Measurements from ENCODE around the gene SYT12.
A peak's percentile ranks its signal among the peaks of the same experiment; 100 is the strongest.

The SYT12 gene

DNA sequence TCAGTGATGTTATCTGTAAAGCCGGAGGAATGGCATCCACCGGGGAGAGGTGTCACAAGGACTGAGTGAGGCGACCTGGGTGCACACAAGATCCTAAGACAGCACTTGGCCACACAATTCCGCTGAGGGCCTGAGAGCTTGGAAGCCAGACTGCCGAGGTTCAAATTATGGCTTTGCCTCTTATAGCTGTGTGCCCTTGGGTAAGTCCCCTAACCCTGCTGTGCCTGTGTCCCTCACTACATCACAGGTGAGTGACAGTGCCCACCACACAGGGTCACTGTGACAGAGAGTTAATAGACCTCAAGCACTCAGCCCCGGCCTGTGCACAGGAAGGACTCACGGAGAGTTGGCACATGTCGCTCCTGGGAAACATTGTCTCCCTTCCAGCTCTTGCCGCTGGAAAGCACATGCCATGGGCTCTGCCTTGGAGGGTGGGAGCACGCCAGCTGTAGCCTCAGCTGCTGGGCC is 34.3 kb downstream of the SYT12 start:
- no peak for DNase-seq

DNA sequence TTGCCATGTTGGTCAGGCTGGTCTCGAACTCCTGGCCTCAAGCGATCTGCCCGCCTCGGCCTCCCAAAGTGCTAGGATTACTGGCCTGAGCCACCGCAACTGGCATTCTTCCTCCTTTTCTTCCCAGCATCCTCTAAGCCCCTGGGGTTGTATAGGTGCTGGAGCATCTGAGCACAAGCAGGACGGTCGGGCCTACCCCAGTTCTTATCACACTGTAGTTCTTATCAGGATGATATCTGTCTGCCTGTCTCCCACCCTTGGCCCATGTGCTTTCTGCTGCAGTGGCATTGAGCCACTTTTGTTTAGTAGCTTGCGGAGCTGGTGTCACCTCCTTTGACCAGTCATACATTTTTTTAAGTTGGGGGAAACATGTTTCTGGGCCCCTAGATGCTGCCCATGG is 35.6 kb downstream of the SYT12 start:
- no peak for DNase-seq

DNA sequence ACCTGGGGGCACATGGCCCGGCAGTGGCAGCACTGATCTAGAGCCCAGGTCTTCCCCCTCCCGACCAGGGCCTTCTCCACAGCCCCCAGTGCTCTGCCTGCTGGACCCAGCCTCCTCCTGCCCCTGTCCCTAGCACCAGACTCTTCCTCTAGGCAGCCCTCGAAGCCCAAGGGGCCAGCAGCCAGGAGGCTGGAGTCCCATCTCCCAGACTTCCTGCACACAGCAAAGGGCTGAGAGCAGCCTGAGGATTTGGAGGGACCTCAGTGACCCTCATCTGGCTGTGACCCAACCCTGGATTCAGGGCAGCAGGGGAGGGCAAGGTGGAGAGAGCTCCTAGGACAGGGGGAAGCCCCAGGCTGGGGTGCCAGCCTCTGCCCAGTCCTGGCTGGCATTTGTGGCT is 36.7 kb downstream of the SYT12 start:
- no peak for DNase-seq

DNA sequence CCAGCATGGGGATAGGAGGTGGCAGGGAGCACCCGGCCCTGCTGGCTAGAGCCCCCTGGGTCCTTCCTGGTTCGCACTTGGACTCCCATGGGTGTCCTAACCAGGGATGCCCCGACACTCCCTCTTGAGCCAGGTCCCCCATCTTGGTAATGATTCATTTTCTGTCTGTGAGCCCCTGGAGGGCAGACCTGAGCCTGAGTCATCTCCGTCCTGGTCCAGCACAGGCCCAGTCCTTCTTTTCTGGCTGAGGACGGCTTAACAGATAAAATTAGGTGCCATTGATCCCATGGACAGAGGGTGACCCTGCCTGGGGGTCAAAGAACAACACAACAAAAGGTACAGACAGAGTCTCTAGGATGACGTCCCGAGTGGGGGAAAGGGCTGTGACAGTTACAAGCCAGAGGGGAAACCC is 37.2 kb downstream of the SYT12 start:
- DNase-seq = no peak

DNA sequence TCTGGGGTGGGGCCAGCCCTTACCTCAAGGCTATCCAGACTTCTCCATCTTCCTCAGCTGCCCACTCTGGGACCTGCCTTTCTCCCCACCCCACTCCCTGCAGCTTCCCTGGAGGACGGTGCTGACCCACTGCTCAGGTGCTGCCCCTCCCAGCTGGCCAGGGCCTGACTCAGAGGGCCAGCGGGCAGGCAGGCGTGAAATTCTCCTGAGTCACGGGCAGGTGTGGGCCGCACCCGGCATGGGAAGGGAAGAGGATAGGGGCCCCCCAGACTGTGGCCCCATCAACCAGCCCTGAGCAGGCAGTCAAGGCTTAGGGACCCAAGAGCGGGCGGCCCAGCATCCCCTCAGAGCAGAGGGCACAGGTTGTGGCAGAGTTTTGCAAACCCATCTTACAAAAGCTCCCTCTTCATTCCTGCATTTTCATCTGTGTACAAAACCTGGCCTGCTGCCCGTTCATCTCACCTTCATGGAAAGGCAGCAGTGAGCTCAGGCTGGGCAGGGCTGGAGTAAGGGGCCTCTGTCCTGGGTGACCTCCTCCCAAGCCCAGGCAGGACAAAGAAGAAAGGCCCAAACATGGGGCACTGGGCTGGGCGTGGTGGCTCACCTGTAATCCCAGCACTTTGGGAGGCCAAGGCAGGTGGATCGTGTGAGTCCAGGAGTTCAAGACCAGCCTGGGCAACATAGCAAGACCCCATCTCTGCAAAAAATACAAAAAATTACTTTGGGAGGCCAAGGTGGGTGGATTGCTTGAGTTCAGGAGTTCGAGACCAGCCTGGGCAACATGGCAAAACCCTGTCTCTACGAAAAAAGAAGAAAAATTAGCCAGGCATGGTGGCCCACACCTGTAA is 39.8 kb downstream of the SYT12 start:
- DNase-seq = no peak

DNA sequence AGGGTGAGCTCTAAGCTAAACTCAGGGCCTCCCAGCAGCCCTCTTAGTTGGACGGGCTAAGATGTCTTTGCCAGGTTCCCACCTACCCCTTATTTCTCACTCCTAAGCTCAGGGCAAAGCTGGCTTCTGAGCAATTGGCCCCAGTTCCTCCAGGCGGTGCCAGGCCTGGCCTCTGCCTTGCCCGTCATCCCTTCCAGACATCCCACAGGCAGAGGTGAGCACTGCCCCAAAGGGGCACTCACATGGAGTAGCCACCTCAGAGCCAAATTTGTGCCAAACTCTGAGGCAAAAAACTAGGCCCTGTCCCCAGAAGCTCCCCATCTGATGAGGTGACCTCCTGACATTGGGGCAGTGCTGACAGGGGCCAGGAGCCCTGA is 43.4 kb downstream of the SYT12 start:
- DNase-seq = no peak

DNA sequence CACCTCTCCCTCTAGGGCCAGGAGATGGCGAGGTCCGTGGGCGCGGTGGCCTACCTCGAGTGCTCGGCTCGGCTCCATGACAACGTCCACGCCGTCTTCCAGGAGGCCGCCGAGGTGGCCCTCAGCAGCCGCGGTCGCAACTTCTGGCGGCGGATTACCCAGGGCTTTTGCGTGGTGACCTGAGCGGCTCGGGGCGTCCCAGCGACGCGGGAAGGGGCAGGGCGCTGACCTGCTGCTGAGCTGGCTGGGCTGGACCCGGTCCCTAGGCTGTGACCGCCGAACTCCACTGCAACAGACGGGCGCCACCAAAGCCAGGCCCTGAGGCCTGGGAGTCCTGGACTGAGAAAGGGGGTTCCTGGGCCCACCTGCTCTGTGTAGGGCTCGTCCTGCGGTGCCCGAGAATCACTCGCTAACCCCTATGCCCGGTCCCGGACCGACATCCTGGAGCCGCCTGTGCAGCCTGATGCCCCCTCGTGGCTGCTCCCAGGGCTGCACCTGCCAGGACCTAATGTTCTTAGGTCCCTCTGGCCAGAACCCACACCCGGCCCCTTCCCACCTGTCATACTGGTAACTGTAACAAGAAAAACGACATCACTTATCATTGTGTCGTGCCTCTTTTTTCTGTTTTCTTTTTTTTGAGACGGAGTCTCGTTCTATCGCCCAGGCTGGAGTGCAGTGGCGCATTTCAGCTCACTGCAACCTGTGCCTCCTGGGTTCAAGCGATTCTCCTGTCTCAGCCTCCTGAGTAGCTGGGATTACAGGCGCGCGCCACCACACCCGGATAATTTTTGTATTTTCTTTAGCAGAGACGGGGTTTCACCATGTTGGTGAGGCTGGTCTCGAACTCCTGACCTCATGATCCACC is 48.7 kb downstream of the SYT12 start:
- DNase-seq = peak in 1 of 2 donors; percentile 23

DNA sequence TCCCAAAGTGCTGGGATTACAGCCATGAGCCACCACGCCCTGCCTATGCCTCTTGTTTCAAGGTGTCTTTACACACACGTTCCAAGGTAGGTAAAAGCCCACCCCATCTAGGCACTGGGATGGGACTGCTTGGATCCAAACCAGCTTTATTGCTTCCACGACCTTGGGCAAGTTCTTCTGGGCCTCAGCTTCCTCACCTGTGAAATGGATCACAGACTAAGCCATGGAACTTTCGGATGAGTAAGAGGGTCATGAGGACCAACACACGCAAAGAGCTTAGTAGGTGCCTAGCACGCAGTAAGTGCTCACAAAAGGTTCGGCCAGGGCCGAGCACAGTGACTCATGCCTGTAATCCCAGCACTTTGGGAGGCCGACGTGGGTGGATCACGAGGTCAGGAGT is 49.4 kb downstream of the SYT12 start:
- DNase-seq = no peak

DNA sequence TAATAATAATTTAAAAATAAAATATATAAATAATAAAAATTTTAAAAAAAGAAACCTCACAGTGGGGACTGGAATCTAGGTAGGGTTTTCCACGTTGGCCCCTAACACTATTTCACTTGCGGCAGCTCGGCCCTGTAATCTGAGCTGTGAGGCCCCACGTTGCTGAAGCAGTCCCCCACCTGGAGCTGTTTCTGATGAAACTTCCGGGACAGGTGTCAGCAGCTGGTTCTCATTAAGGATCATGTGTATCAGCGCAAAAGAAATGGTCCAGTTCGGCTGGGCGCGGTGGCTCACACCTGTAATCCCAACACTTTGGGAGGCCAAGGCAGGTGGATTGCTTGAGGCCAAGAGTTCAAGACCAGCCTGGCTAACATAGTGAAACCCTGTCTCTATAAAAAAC is 51.0 kb downstream of the SYT12 start:
- DNase-seq = no peak

DNA sequence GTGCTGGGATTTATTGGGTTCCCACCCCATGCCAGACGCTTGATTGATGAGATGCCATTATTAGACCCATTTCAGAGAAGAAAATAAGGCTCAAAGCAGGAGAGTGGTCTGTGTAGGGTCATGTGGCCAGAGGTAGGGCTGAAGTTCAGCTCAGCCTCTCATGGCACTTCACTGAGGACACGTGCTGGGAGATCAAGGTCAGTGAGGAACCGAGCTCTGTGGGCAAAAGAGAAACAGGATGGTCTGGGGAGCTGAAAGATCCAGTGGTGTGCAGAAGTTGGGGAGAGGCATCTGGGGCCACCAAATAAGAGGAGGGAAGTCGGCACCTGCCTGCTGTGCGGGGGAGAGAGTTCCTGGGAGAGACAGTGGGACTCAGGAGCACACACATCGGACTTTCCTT is 53.3 kb downstream of the SYT12 start:
- no peak for DNase-seq

DNA sequence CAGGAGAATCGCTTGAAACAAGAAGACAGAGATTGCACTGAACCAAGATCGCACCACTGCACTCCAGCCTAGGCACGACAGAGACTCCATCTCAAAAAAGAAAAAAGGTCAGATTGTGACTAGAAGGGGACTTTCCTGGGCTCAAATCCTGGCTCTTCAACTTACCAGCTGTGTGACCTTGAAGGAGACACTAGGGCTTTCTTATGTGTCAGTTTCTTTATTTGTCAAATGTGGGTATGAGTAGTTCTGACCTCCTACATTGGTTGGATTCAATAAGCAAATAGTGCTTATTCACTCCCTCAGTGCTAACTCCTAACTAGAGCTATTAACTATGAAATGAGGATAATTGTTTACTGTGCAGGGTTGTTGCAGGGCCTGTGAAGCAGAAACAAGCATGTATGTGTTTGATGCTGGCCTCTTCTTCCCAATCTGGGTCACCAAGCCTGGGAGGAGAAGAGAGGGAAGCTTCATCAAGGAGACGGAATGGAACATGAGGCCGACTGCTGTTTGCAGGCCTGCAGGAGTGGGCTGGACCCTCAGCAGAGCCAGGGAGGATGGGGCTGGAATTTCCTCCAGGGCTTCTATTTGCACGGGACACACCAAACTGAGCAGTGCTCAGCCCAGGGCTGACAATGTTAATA is 56.3 kb downstream of the SYT12 start:
- no peak for DNase-seq

DNA sequence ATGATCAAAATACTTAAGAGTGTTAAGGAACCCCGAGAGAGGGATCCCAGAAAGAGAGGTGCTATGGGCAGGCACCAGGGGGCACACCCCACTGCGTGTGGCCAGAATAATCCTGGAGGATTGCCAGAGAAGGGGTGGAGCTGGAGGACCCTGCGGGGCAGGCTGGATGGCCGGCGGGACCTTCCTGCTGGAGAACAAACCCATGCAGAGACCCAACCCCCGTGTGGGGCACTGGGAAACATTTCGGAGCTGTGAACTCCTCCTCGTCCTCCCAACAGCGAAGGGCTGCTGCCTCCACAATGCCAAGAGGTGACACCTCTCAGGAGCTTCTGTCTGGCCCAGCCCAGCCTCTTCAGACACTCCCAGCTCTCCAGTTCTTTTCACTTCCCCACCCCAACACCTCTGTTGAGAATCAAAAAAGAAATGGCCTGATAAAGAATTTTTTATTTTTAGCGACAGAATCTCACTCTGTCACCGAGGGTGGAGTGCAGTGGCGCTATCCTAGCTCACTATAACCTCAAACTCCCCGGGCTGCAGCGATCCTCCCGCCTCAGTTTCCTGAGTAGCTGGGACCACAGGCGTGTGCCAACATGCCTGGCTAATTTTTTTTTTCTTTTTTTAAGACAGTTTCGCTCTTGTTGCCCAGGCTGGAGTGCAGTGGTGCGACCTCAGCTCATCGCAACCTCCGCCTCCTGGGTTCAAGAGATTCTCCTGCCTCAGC is 59.3 kb downstream of the SYT12 start:
- DNase-seq = no peak

DNA sequence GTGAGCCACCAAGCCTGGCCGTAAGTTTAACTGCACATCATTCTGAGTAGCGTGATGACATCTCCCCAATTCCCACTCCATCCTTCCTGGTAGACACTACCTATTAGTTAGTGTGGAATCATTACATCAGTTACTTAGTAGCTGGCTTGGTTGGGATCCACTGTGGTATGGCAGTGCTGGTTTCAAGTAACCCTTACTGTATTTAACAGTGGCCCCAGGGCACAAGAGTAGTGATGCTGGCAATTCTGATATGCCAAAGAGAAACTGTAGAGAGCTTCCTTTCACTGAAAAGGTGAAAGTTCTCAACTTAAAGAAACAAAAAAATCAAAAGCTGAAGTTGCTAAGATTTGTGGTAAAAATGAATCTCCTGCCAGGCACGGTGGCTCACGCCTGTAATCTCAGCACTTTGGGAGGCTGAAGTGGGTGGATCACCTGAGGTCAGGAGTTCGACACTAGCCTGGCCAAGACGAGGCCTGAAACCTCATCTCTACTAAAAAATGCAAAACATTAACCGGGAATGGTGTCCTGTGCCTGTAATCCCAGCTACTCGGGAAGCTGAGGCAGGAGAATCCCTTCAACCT is 60.9 kb downstream of the SYT12 start:
- no peak for DNase-seq

DNA sequence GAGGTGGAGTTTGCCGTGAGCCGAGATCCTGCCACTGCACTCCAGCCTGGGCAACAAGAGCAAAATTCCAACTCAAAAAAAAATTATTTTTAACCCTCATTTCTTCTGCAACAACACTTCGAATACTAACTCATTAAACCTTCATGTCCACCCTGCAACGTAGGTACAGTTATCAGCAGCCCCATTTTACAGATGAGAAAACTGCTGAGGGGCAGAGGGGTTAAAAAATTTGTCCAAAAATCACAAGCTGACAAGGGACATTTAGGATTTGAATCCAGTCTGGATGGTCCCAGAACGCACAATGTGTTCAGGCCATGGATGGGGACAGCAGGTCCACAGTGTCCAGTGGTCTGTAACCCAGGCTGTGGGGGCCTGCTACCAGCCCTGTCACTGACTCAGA is 62.7 kb downstream of the SYT12 start:
- DNase-seq = no peak

DNA sequence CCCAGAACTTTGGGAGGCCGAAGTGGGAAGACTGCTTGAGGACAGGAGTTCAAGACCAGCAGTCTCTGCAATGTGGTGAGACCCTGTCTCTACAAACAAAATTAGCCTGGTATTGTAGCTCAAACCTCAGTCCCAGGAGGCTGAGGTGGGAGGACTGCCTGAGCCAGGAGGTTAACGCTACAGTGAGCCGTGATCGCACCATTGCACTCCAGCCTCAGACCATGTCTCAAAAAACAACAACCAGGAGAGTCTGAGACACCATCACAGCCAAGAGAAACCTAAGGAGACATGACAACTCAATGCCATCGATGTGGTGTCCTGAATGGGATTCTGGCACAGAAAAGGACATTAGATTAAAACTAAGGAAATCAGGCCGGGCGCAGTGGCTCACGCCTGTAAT is 67.8 kb downstream of the SYT12 start:
- no peak for DNase-seq

DNA sequence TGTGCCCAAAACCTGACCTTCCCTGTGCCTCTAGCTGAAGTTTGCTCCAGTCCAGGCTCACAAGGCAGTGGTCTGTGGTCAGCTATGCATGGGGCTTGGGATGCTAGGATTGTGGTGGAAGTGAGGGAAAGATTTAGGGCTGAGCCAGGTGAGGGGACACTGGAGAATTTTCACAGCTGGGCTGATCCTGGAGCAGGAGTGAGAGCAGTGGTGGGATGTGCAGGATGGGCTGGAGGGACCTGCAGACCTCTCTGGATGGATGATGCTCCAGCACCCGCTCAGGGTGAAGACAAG is 72.2 kb downstream of the SYT12 start:
- no peak for DNase-seq

DNA sequence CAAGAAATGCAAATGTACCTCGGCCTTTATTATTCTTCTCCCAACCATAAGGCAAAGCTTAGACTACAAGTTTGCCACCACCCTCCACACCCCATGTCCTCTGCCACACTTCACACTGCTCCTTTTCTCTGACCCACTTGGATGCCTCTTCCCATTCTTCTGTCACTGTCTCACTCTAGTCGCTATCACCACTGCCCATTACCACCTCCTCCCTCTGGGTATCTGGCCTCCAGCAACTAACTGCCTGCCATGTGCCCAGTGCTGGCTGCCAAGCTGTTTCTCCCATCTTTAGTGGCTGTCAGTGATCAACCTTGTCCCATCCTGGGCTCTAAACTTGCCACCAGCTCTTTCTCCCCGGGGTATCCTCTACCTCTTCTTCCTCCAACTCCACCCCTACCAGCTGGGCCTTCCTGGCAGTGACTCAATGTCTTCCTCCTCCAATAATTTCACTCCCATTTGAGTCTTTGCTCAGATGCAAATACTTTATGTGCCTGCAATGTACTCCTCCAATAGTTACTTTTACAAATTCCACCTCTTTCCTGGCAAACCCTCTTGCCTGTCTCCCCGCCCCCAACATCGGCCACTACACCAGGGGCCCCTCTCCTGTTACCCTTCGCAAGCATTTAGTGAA is 76.0 kb downstream of the SYT12 start:
- no peak for DNase-seq

DNA sequence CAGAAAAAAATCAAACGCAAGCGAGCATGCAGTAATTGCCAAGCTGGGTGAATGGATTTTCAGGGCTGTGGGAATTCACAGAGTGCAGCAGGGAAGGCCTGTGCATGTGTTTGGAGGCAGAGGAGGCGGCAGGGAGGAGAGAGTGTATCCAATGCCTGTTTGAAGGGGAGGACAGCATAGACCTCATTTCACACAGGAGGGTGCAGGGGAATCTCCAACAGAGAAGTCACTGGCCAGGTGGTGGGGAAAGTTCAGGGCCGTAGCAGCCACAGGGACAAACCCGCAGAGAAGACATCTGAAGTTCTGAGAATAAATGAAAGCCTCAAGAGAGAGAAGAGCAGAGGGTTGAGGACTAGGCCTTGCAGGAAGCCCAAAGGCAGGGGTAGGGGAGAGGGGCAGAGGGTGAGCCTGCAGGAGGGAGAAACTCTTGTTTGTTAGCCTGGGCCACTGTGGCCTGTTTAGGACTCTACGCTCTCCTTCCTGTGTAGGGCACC is 76.9 kb downstream of the SYT12 start:
- DNase-seq = no peak

Data from hippocampal formation (tissue), 2 donors.